ENCODE data around the gene CTNND2. TPM values are rescaled to one million over a fixed set of nuclear protein-coding genes. Genes with fewer than 3 reads are reported as not detected.
A peak's percentile ranks its signal among the peaks of the same experiment; 100 is the strongest.

Gene CTNND2
- total and polyA plus RNA-seq, 8 donors: 9.2 to 62.8 (median 43.7) TPM

DNA sequence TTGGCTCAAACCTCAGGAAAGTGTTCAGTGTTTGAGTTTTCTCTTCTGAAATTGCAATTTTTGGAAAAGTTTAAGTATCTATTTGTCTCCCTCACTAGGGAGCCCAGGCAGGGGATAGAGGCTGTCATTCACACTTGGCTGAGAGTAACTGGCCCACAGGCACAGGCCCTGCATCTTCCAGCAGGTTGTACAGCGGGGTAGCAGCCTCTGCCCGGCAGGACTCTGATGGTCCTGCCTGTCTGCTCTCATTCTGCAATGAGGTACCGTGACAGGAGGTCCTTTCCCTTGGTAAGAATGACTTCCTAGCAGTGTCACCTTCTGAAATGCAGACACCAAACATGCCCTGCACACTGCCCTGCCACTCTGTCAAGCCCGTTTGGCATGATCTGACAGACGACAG is 860.4 kb downstream of the CTNND2 start:
- TF ChIP-seq, protein P1, sequence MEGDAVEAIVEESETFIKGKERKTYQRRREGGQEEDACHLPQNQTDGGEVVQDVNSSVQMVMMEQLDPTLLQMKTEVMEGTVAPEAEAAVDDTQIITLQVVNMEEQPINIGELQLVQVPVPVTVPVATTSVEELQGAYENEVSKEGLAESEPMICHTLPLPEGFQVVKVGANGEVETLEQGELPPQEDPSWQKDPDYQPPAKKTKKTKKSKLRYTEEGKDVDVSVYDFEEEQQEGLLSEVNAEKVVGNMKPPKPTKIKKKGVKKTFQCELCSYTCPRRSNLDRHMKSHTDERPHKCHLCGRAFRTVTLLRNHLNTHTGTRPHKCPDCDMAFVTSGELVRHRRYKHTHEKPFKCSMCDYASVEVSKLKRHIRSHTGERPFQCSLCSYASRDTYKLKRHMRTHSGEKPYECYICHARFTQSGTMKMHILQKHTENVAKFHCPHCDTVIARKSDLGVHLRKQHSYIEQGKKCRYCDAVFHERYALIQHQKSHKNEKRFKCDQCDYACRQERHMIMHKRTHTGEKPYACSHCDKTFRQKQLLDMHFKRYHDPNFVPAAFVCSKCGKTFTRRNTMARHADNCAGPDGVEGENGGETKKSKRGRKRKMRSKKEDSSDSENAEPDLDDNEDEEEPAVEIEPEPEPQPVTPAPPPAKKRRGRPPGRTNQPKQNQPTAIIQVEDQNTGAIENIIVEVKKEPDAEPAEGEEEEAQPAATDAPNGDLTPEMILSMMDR (IDR thresholded peaks at IDR 0.05): no peak
- Histone ChIP-seq H3K4me1 (no peaks in the 10 kb centered on the region), H3K27ac (no peak overlapping the region), H3K36me3 (no peaks in the 10 kb centered on the region), H3K9me3 (no peaks in the 10 kb centered on the region), H3K27me3 (no peaks in the 10 kb centered on the region), H3K4me3 (no peak overlapping the region)
- FAIRE-seq: no peak
- 88 to 92% methylated on average over 5 of the region's 5 CpGs for WGBS, 2 donors
- no peak for ATAC-seq
- no peak for DNase-seq
- intact Hi-C loops (cut with DNase I): no loop called here

DNA sequence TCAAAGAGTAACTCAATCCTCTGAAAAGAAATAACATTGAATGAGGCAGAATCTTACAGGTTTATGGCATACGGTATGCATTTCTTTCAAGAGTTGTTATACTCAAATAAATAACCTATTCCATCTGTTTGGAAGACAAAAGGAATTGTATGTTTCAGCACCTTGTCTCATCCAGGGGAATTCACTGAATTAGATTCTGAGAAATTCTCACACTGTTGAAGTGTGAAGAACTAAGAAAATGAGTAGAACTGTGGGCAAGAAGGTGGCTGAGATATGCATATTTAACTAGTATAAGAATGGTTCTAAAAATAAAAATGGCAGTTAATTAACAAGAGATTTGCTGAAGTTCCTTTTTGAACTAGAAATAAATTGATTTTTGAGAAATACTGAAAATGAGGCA is 863.9 kb downstream of the CTNND2 start:
- H3K9me3 ChIP-seq: no peaks in the 10 kb centered on the region
- no peaks in the 10 kb centered on the region for H3K4me1 ChIP-seq
- no peak overlapping the region for H3K27ac ChIP-seq
- ATAC-seq (no peak), DNase-seq (no peak), FAIRE-seq (no peak)
- intact Hi-C loops (cut with DNase I): no loop called here
- TF ChIP-seq, protein P1 (IDR thresholded peaks at IDR 0.05): no peak
- no peak overlapping the region for H3K4me3 ChIP-seq
- H3K36me3 ChIP-seq: no peaks in the 10 kb centered on the region
- WGBS, 2 donors: 94 to 98% methylated on average over 1 of the region's 1 CpG
- no peaks in the 10 kb centered on the region for H3K27me3 ChIP-seq

DNA sequence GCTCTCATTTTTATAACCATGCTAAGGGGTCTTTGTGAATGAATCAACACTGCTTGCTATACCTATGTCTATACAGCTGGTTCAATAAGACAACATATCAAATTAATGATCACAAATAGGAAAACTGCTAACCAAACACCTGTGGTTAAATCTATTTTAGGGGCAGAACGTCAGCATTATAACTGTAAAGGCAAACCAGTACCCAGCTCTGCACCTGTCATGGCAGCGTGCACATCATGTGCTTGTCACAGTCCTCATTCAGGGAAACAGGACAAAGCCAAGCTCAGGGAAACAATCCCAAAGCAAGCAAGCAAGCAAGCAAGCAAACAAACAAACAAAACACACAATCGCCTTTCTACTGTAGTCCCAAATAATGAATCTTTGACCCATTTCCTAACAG is 865.5 kb downstream of the CTNND2 start:
- intact Hi-C loops (cut with DNase I): no loop called here
- no peaks in the 10 kb centered on the region for H3K9me3 ChIP-seq
- no peak overlapping the region for H3K4me3 ChIP-seq
- H3K27ac ChIP-seq: no peak overlapping the region
- TF ChIP-seq, protein P1 (IDR thresholded peaks at IDR 0.05): no peak
- FAIRE-seq (no peak), DNase-seq (no peak), ATAC-seq (peak in 1 of 4 donors; percentile 19)
- no peaks in the 10 kb centered on the region for H3K27me3 ChIP-seq
- H3K36me3 ChIP-seq: no peaks in the 10 kb centered on the region
- no peaks in the 10 kb centered on the region for H3K4me1 ChIP-seq
- 59 to 64% methylated on average over 3 of the region's 3 CpGs for WGBS, 2 donors

DNA sequence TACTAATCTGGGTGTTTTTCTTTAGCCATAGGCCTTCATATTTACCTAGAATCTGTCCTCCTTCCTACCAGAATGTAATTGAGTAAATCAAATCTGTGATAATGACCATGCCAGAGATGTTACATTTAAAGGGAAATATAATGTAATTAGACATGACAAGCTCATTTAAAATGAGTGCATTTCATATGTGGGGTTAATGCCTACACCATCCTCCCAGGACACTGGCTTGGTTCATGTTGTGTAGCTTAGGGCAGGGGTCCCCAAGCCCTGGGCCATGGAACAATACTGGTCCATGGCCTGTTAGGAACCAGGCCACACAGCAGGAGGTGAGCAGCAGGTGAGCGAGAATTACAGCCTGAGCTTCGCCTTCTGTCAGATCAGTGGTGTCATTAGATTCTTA is 866.3 kb downstream of the CTNND2 start:
- ATAC-seq (no peak), DNase-seq (no peak), FAIRE-seq (no peak)
- Histone ChIP-seq H3K9me3 (no peaks in the 10 kb centered on the region), H3K27ac (no peak overlapping the region), H3K27me3 (no peaks in the 10 kb centered on the region), H3K4me1 (no peaks in the 10 kb centered on the region), H3K4me3 (no peak overlapping the region), H3K36me3 (no peaks in the 10 kb centered on the region)
- intact Hi-C loops (cut with DNase I): no loop called here
- 94 to 96% methylated on average over 2 of the region's 2 CpGs for WGBS, 2 donors
- TF ChIP-seq, protein P1 (IDR thresholded peaks at IDR 0.05): no peak

DNA sequence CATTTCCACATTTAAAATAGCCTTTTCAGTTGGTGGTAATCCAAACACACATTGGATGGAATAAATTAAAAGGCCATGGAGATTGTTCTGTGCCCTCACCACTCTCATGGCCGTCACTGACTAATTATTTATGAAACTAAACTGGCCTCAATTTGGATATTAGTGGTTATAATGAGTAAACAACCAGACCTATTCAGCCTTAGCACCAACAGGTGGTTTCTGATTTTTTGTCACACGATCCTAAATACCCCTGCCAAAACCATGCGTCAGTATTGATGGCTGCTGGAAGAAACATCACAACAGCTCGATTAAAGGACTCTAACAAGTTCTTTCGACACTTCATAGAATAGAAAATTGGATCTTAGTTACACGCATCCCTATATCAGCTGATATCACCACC is 867.2 kb downstream of the CTNND2 start:
- TF ChIP-seq, protein P1 (IDR thresholded peaks at IDR 0.05): no peak
- peak; percentile 56 to 89 (median 78) for ATAC-seq
- no peaks in the 10 kb centered on the region for H3K27me3 ChIP-seq
- no peaks in the 10 kb centered on the region for H3K4me1 ChIP-seq
- no peaks in the 10 kb centered on the region for H3K9me3 ChIP-seq
- peak in 2 of 6 donors; percentile 50 to 53 for DNase-seq
- no peak for FAIRE-seq
- H3K27ac ChIP-seq: peak overlapping the region in 1 of 4 donors; percentile 15
- no peaks in the 10 kb centered on the region for H3K36me3 ChIP-seq
- intact Hi-C loops (cut with DNase I): no loop called here
- H3K4me3 ChIP-seq: no peak overlapping the region
- 40 to 43% methylated on average over 6 of the region's 6 CpGs for WGBS, 2 donors
